GM18526 (cell line): ENCODE measurements around the gene NABP1.

ENCODE experiments used
- POLR2A ChIP-seq: IDR thresholded peaks from 3 replicates; pipeline ENCODE4 v1.6.1; 2011; ENCODE audit not compliant: insufficient read length; ENCODE audit errors: extremely low read depth

Gene NABP1

GRCh38 chr2:191642541-191642940 lies 35.4 kb upstream of the NABP1 start:
- TF ChIP-seq POLR2A = no peak

DNA sequence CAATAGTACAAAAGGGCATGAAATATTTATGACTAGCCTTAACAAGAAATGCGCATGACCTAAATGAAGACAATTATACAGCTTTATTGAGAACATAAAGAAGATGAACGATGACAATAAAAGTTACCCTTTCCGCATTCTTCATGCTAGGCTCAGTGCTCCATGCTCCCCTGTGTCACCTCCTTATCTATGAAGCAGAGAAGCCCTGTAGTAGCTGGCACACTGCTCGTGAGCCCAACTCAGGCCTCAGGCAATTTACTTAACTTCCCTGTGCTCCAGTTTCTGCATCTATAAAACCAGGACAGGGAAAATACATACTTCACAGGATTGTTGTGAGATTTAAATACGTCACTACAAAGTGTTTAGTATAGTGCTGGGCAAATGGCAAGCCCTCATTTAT lies 34.5 kb upstream of the NABP1 start:
- no peak for TF ChIP-seq POLR2A

DNA sequence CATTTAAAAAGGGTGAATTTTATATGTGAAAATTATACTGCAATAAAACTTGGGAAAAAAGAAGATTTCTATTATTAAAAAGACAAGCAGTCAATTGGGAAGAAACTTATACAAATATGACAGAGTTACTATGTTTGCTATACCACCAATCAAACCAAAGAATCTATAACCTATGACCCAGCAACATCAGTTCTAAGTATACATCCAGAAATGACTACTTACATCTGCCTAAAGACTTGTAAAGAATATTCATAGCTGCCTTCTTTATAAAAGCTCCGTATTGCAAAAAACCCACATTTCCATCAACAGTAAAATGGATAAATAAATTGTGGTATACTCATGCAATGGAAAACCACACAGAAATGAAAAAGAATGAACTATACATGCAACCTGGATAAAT lies 32.9 kb upstream of the NABP1 start:
- TF ChIP-seq POLR2A = no peak

GRCh38 chr2:191645434-191646162 lies 32.3 kb upstream of the NABP1 start:
- no peak for TF ChIP-seq POLR2A

GRCh38 chr2:191646163-191646902 lies 31.6 kb upstream of the NABP1 start:
- no peak for TF ChIP-seq POLR2A

DNA sequence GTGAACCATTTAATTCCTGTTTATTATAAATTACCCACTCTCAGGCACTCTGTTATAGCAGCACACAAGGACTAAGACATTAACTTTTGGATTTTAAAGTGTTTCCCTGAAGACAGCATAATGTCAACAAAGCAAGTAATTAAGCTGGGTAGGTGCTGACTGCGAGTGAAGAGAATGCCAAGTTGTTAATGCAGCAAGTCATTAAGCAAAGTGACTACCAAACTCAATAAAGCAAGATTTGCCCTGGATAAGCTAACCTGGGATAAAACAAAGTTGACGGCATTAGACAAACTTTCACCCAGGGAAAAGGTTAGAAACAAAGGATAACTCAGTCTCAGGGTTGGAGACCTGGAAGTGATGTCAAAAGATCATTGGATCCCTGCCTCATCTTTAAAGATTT lies 28.4 kb upstream of the NABP1 start:
- no peak for TF ChIP-seq POLR2A

- TF ChIP-seq POLR2A = no peak
Measured at GRCh38 chr2:191650896-191651773, 26.8 kb upstream of the NABP1 start.

DNA sequence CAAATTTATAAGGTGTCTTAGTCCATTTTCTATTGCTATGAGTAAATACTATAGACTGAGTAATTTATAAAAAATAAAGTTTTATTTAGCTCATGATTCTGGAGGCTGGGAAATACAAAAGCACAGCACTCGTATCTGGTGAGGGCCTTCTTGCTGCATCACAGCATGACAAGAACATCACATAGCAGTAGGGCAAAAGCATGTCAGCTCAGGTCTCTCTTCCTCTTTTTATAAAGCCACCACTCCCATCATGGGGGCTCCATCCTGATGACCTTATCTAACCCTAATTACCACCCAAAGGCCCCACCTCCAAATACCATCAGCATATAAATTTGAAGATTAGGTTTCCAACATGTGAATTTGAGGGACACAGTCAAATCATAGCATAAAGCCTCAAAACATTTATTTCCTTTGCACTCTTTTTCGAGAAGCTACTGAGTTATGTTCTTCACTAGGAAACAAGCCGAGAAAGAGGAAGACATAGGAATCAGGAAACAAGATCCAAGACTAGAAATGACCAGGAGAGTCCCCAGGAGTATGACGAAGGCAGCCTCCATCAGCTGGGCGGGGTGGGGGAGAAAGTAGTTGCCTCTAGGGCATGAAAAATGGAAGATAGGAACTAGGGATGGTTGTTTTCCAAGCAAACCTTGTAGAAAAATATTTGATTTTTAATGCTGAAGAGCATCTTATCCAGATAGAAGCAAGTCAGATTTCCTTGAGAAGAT lies 24.1 kb upstream of the NABP1 start:
- TF ChIP-seq POLR2A = no peak

- no peak for TF ChIP-seq POLR2A
Measured at GRCh38 chr2:191656391-191656790, 21.5 kb upstream of the NABP1 start.

DNA sequence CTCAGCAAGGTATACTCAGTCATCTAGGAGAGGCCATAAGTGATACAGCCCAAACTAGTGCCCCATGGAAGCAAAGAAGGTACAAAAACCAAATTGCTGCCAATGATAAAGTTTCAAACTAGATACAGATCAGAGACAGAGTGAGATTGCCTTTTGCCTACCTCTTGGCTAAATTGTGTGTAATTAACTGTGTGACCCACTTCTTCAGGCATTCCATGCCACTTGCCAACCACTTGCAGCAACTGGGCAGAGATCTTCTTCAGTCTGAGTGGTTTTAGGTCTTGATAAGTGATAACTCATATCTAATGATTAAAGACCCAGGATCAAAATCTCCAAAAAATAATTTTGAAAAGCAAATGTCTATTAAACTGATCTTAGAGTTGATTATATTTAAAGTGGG lies 21.1 kb upstream of the NABP1 start:
- no peak for TF ChIP-seq POLR2A

GRCh38 chr2:191657977-191658376 lies 20.0 kb upstream of the NABP1 start:
- no peak for TF ChIP-seq POLR2A

- TF ChIP-seq POLR2A = no peak
Measured at GRCh38 chr2:191659198-191659597, 18.7 kb upstream of the NABP1 start.

DNA sequence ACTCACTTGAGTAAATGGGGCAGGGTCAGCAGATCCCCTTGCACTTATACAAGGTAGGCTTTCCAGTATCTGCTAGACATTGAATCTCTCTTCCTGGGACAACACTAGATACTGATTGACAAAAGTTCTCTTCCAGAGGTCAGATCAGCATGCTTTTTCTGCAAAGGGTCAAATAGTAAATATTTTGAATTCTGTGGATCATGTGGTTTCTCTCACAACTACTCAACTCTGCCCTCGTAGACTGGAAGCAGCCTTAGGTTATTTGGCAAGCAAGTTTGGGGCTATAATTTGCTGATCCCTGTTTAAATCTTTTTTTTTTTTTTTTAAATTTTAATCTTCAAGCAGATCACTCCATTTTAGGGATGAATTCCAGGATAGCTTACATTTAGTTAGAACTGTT lies 17.4 kb upstream of the NABP1 start:
- TF ChIP-seq POLR2A = no peak

- no peak for TF ChIP-seq POLR2A
Measured at GRCh38 chr2:191661097-191661924, 16.6 kb upstream of the NABP1 start.
